ENCODE measurements around the gene ATP5ME.
"Not testable (repeated sequence)": the region's sequence is repeated elsewhere in the genome, so short reads cannot be mapped to it uniquely, and the experiment has no call there.

ATP5ME gene

GRCh38 chr4:635851-636627, 38.0 kb downstream of the ATP5ME start:
- DNase-seq (ENCODE audit: low read depth in 1 of 2, low spot score in 1 of 2) = no peak

GRCh38 chr4:635066-635835, 38.8 kb downstream of the ATP5ME start:
- not testable (repeated sequence) for DNase-seq (ENCODE audit: low read depth in 1 of 2, low spot score in 1 of 2)

GRCh38 chr4:634599-634985, 39.5 kb downstream of the ATP5ME start:
- no peak for DNase-seq (ENCODE audit: low read depth in 1 of 2, low spot score in 1 of 2)

GRCh38 chr4:633976-634598, 40.0 kb downstream of the ATP5ME start:
- no peak for DNase-seq (ENCODE audit: low read depth in 1 of 2, low spot score in 1 of 2)

- DNase-seq (ENCODE audit: low read depth in 1 of 2, low spot score in 1 of 2) = no peak
Observed at GRCh38 chr4:633406-633805, 40.7 kb downstream of the ATP5ME start.

- DNase-seq (ENCODE audit: low read depth in 1 of 2, low spot score in 1 of 2) = no peak
Observed at GRCh38 chr4:632926-633325, 41.1 kb downstream of the ATP5ME start.

GRCh38 chr4:632196-632790, 41.8 kb downstream of the ATP5ME start:
- no peak for DNase-seq (ENCODE audit: low read depth in 1 of 2, low spot score in 1 of 2)

GRCh38 chr4:630656-631055, 43.4 kb downstream of the ATP5ME start:
- DNase-seq (ENCODE audit: low read depth in 1 of 2, low spot score in 1 of 2) = no peak

- no peak for DNase-seq (ENCODE audit: low read depth in 1 of 2, low spot score in 1 of 2)
Observed at GRCh38 chr4:629915-630641, 44.0 kb downstream of the ATP5ME start.

GRCh38 chr4:629636-629914, 44.5 kb downstream of the ATP5ME start:
- no peak for DNase-seq (ENCODE audit: low read depth in 1 of 2, low spot score in 1 of 2)

GRCh38 chr4:628821-629635, 45.0 kb downstream of the ATP5ME start:
- DNase-seq (ENCODE audit: low read depth in 1 of 2, low spot score in 1 of 2) = no peak

GRCh38 chr4:628311-628741, 45.8 kb downstream of the ATP5ME start:
- no peak for DNase-seq (ENCODE audit: low read depth in 1 of 2, low spot score in 1 of 2)

- DNase-seq (ENCODE audit: low read depth in 1 of 2, low spot score in 1 of 2) = no peak
Observed at GRCh38 chr4:627347-628125, 46.5 kb downstream of the ATP5ME start.

- no peak for DNase-seq (ENCODE audit: low read depth in 1 of 2, low spot score in 1 of 2)
Observed at GRCh38 chr4:626201-627091, 47.6 kb downstream of the ATP5ME start.

GRCh38 chr4:625631-626161, 48.4 kb downstream of the ATP5ME start:
- DNase-seq (ENCODE audit: low read depth in 1 of 2, low spot score in 1 of 2) = no peak

GRCh38 chr4:624705-625590, 49.1 kb downstream of the ATP5ME start, which contains the start of gene PDE6B:
Gene PDE6B, plus strand, starts transcription at chr4:625573. Its CDS starts 54 bp downstream, at chr4:625627.
- no peak for DNase-seq (ENCODE audit: low read depth in 1 of 2, low spot score in 1 of 2)

- DNase-seq (ENCODE audit: low read depth in 1 of 2, low spot score in 1 of 2) = no peak
Observed at GRCh38 chr4:623914-624566, 50.0 kb downstream of the ATP5ME start.
